GM23248 (cell line): ENCODE data around the gene EIPR1. TPM values are rescaled to one million over a fixed set of nuclear protein-coding genes. Genes with fewer than 3 reads are reported as not detected.

ENCODE experiments used
- DNase-seq: peaks from one replicate; pipeline ENCODE4 v3.0.0-alpha.2; 2015
- H2AFZ ChIP-seq: fragments of 200-600 bp; sonication (generic); 2 replicates; pipeline ENCODE4 v1.6.1; 2016; ENCODE audit warnings: antibody characterized with exemption
- H3F3A ChIP-seq: fragments of 200-600 bp; sonication (generic); 2 replicates; pipeline ENCODE4 v1.6.1; 2016; ENCODE audit warnings: mild to moderate bottlenecking, antibody characterized with exemption, mixed run types; ENCODE audit not compliant: insufficient read depth
- H3K27ac ChIP-seq: fragments of 200-600 bp; sonication (generic); 2 replicates; pipeline ENCODE4 v1.5.1; 2016; ENCODE audit warnings: mild to moderate bottlenecking
- H3K27me3 ChIP-seq: fragments of 200-600 bp; sonication (generic); replicated peaks from 2 replicates; pipeline ENCODE4 v1.6.1; 2016; ENCODE audit warnings: mild to moderate bottlenecking; ENCODE audit not compliant: insufficient read depth
- H3K36me3 ChIP-seq: fragments of 200-600 bp; sonication (generic); 2 replicates; pipeline ENCODE4 v1.6.1; 2016; ENCODE audit warnings: low read depth, mild to moderate bottlenecking
- H3K4me1 ChIP-seq: fragments of 200-600 bp; sonication (generic); 2 replicates; pipeline ENCODE4 v1.6.1; 2016; ENCODE audit warnings: mild to moderate bottlenecking; ENCODE audit not compliant: insufficient read depth
- H3K4me2 ChIP-seq: fragments of 200-600 bp; sonication (generic); one replicate; pipeline ENCODE4 v1.6.1; 2016; ENCODE audit warnings: mild to moderate bottlenecking; ENCODE audit not compliant: unreplicated experiment
- H3K4me3 ChIP-seq: fragments of 200-600 bp; sonication (generic); 2 replicates; pipeline ENCODE4 v1.5.1; 2016; ENCODE audit warnings: mild to moderate bottlenecking
- H3K79me2 ChIP-seq: fragments of 200-600 bp; sonication (generic); 2 replicates; pipeline ENCODE4 v1.6.1; 2016; ENCODE audit warnings: mild to moderate bottlenecking; ENCODE audit not compliant: insufficient read depth
- H3K9ac ChIP-seq: fragments of 200-600 bp; sonication (generic); 2 replicates; pipeline ENCODE4 v1.6.1; 2016; ENCODE audit warnings: mild to moderate bottlenecking
- H3K9me2 ChIP-seq: fragments of 200-600 bp; sonication (generic); 2 replicates; pipeline ENCODE4 v1.6.1; 2016; ENCODE audit warnings: mixed run types, mild to moderate bottlenecking, moderate library complexity; ENCODE audit not compliant: insufficient read depth
- H3K9me3 ChIP-seq: fragments of 200-600 bp; sonication (generic); one replicate; pipeline ENCODE4 v1.6.1; 2017; ENCODE audit warnings: low read depth
- H4K20me1 ChIP-seq: fragments of 200-600 bp; sonication (generic); 2 replicates; pipeline ENCODE4 v1.6.0; 2016; ENCODE audit not compliant: insufficient read depth
- EZH2 ChIP-seq: fragments of 200-600 bp; sonication (generic); IDR thresholded peaks from 2 replicates; pipeline ENCODE4 v1.6.1; 2018; ENCODE audit warnings: antibody characterized with exemption, mild to moderate bottlenecking; ENCODE audit not compliant: insufficient read depth, poor library complexity, severe bottlenecking
- EZH2phosphoT487 ChIP-seq: fragments of 200-600 bp; sonication (generic); IDR thresholded peaks from 2 replicates; pipeline ENCODE4 v1.6.1; 2018; ENCODE audit warnings: antibody characterized with exemption, moderate library complexity, mild to moderate bottlenecking, low read depth; ENCODE audit not compliant: insufficient read depth
- WGBS, 2 experiments: methylation state at CpG; one replicate each; pipeline ENCODE4 v1.1.6; 2015 to 2017; ENCODE audit warnings: low lambda C conversion rate in 2 of 2, low coverage in 1 of 2; ENCODE audit errors: missing lambda C conversion rate in 2 of 2; 5-methylcytosine and 5-hydroxymethylcytosine counted together
- in situ Hi-C: fragments of 300-500 bp; cut with MboI; formaldehyde crosslinking; loops from 2 replicates; pipeline ENCODE4 v1.15.0; 2020
- polyA plus RNA-seq: library from polyadenylated mRNA; unstranded; fragments of >200 nt; fragmentation: Nextera tagmentation; extraction: Ambion mirVana; gene quantifications from 2 replicates; pipeline ENCODE4 v1.2.1, GENCODE V29; 2016
- total RNA-seq: library from RNA; depleted of rRNA; stranded (reverse); fragments of >200 nt; shearing (Covaris generic); gene quantifications from 2 replicates; pipeline ENCODE4 v1.2.3, GENCODE V29; 2014

The EIPR1 gene
- total and polyA plus RNA-seq, 2 experiments from 2014 or later, result 20.2 to 46.5 TPM

- H3K36me3 ChIP-seq, result no peaks in the 10 kb centered on the region
- 90 to 94% methylated on average over 22 to 28 of the region's 29 CpGs for WGBS, 2 experiments
- in situ Hi-C loops, result no loop called here
- H3F3A ChIP-seq, result peaks cover 22% of the 10 kb centered on the region
- H3K79me2 ChIP-seq, result no peaks in the 10 kb centered on the region
- H3K27me3 ChIP-seq, result no peaks in the 10 kb centered on the region
- no peak for TF ChIP-seq EZH2
- H3K4me1 ChIP-seq, result peaks cover 15% of the 10 kb centered on the region
- H3K9ac ChIP-seq, result no peak overlapping the region
- H2AFZ ChIP-seq, result no peak overlapping the region
- no peak overlapping the region for H3K27ac ChIP-seq
- no peak overlapping the region for H3K4me3 ChIP-seq
- H3K4me2 ChIP-seq, result no peak overlapping the region
- no peak for DNase-seq
- H3K9me3 ChIP-seq, result no peaks in the 10 kb centered on the region
- no peaks in the 10 kb centered on the region for H3K9me2 ChIP-seq
- no peaks in the 10 kb centered on the region for H4K20me1 ChIP-seq
These were observed 206.7 kb downstream of the EIPR1 start for GRCh38 chr2:3170792-3171455.

GRCh38 chr2:3169106-3169870 is 208.3 kb downstream of the EIPR1 start:
- no peaks in the 10 kb centered on the region for H3K27me3 ChIP-seq
- peak overlapping the region; percentile 63 for H3K9ac ChIP-seq
- H3K36me3 ChIP-seq, result no peaks in the 10 kb centered on the region
- no peak for TF ChIP-seq EZH2phosphoT487
- TF ChIP-seq EZH2, result no peak
- no peaks in the 10 kb centered on the region for H3K79me2 ChIP-seq
- H3K4me1 ChIP-seq, result peaks cover 15% of the 10 kb centered on the region
- H3K9me3 ChIP-seq, result no peaks in the 10 kb centered on the region
- H3K4me2 ChIP-seq, result peak overlapping the region; percentile 68
- WGBS, 2 experiments, result 77 to 80% methylated on average over 20 of the region's 20 CpGs
- in situ Hi-C loops, result no loop called here
- peak overlapping the region; percentile 40; the same call in 1 of the 2 replicates for H2AFZ ChIP-seq
- DNase-seq, result peak; percentile 90
- H3F3A ChIP-seq, result peaks cover 22% of the 10 kb centered on the region
- no peaks in the 10 kb centered on the region for H3K9me2 ChIP-seq
- H4K20me1 ChIP-seq, result no peaks in the 10 kb centered on the region
- peak overlapping the region; percentile 58 for H3K4me3 ChIP-seq
- H3K27ac ChIP-seq, result peak overlapping the region; percentile 88

- H2AFZ ChIP-seq, result peak overlapping the region; percentile 40; the same call in 1 of the 2 replicates
- no peaks in the 10 kb centered on the region for H3K79me2 ChIP-seq
- peak overlapping the region; percentile 88 for H3K27ac ChIP-seq
- H3K9me3 ChIP-seq, result no peaks in the 10 kb centered on the region
- in situ Hi-C loops, result no loop called here
- peak; percentile 94 for DNase-seq
- H3K4me1 ChIP-seq, result peaks cover 15% of the 10 kb centered on the region
- peaks cover 22% of the 10 kb centered on the region for H3F3A ChIP-seq
- peak overlapping the region; percentile 58 for H3K4me3 ChIP-seq
- no peaks in the 10 kb centered on the region for H3K36me3 ChIP-seq
- peak overlapping the region; percentile 68 for H3K4me2 ChIP-seq
- peak overlapping the region; percentile 68 for H3K9ac ChIP-seq
- no peaks in the 10 kb centered on the region for H3K9me2 ChIP-seq
- 25 to 29% methylated on average over 15 to 17 of the region's 17 CpGs for WGBS, 2 experiments
- no peak for TF ChIP-seq EZH2phosphoT487
- no peaks in the 10 kb centered on the region for H4K20me1 ChIP-seq
- H3K27me3 ChIP-seq, result no peaks in the 10 kb centered on the region
These were observed 209.3 kb downstream of the EIPR1 start for GRCh38 chr2:3168230-3168891.

- Histone ChIP-seq H4K20me1 (no peaks in the 10 kb centered on the region), H2AFZ (no peak overlapping the region), H3K4me3 (no peak overlapping the region), H3K79me2 (no peaks in the 10 kb centered on the region), H3K4me2 (no peak overlapping the region), H3K9me3 (no peaks in the 10 kb centered on the region), H3K36me3 (no peaks in the 10 kb centered on the region), H3K27ac (no peak overlapping the region), H3K4me1 (peaks cover 5% of the 10 kb centered on the region), H3K27me3 (no peaks in the 10 kb centered on the region), H3F3A (peaks cover 6% of the 10 kb centered on the region), H3K9me2 (no peaks in the 10 kb centered on the region), H3K9ac (no peak overlapping the region)
- WGBS, 2 experiments, result 73 to 83% methylated on average over 2 of the region's 2 CpGs
- TF ChIP-seq EZH2phosphoT487 (no peak), EZH2 (no peak)
- no peak for DNase-seq
- in situ Hi-C loops, result no loop called here
These were observed 214.2 kb downstream of the EIPR1 start for GRCh38 chr2:3163401-3163800.
